ENCODE results near the gene DNAJB6.

DNA sequence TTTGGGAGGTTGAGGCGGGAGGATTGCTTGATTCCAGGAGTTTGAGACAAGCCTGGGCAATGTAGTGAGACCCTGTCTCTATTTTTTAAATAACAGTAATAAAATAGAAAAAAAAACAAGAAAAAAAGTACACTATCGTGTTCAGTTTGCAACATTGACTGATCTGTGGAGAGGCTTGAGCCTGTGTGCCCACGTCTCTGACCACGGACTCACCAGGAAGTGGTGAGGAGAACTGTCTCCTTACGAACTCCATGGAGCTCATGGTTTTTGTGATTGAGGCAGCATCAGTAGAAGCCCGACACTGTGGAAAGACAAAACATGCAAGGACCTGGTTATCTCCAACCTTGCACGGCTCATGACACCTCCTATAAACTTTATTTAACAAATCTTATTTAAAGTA, 23.9 kb upstream of the DNAJB6 start:
- TF ChIP-seq, protein P1, sequence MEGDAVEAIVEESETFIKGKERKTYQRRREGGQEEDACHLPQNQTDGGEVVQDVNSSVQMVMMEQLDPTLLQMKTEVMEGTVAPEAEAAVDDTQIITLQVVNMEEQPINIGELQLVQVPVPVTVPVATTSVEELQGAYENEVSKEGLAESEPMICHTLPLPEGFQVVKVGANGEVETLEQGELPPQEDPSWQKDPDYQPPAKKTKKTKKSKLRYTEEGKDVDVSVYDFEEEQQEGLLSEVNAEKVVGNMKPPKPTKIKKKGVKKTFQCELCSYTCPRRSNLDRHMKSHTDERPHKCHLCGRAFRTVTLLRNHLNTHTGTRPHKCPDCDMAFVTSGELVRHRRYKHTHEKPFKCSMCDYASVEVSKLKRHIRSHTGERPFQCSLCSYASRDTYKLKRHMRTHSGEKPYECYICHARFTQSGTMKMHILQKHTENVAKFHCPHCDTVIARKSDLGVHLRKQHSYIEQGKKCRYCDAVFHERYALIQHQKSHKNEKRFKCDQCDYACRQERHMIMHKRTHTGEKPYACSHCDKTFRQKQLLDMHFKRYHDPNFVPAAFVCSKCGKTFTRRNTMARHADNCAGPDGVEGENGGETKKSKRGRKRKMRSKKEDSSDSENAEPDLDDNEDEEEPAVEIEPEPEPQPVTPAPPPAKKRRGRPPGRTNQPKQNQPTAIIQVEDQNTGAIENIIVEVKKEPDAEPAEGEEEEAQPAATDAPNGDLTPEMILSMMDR (IDR thresholded peaks at IDR 0.05) = no peak
- no peak for TF ChIP-seq POLR2A (IDR thresholded peaks at IDR 0.05)

All from lower leg skin (tissue), 3 donors.